ACHN (cell line): ENCODE results near the gene PRPH.
"Not testable (repeated sequence)": the region's sequence is repeated elsewhere in the genome, so short reads cannot be mapped to it uniquely, and the experiment has no call there.

ENCODE experiments used
- DNase-seq: peaks from one replicate; pipeline ENCODE4 v3.0.0-alpha.2; 2015
- in situ Hi-C: cut with HindIII; loops from 2 replicates; pipeline ENCODE4 v1.10.0; 2017; ENCODE audit warnings: low sequenced_read_pairs, low pct_ligation_motif_present, low pct_unique_long_range_greater_than_20kb

PRPH gene

GRCh38 chr12:49294804-49295081, 204 bp upstream of the PRPH start:
- in situ Hi-C loops = no loop called here
- no peak for DNase-seq

GRCh38 chr12:49296034-49296835, 1.3 kb downstream of the PRPH start:
- in situ Hi-C loops = no loop called here
- DNase-seq = peak; percentile 60

- DNase-seq = peak; percentile 83
- in situ Hi-C loops = no loop called here
Measured at GRCh38 chr12:49296836-49297694, 2.1 kb downstream of the PRPH start.

- in situ Hi-C loops = no loop called here
- DNase-seq = no peak
Measured at GRCh38 chr12:49297695-49298060, 2.7 kb downstream of the PRPH start.

- in situ Hi-C loops = no loop called here
- no peak for DNase-seq
Measured at GRCh38 chr12:49298160-49298559, 3.2 kb downstream of the PRPH start.

GRCh38 chr12:49301760-49302159, 6.8 kb downstream of the PRPH start:
- in situ Hi-C loops = no loop called here
- DNase-seq = no peak

GRCh38 chr12:49304161-49304560, 9.2 kb downstream of the PRPH start:
- in situ Hi-C loops = no loop called here
- DNase-seq = no peak

- DNase-seq = no peak
- in situ Hi-C loops = no loop called here
Measured at GRCh38 chr12:49305762-49306510, 11.0 kb downstream of the PRPH start.

GRCh38 chr12:49309386-49309785, 14.4 kb downstream of the PRPH start:
- in situ Hi-C loops = no loop called here
- DNase-seq = no peak

GRCh38 chr12:49310451-49311000, 15.6 kb downstream of the PRPH start:
- in situ Hi-C loops = not testable (repeated sequence)

GRCh38 chr12:49314811-49315210, 19.9 kb downstream of the PRPH start:
- in situ Hi-C loops = no loop called here
- DNase-seq = no peak

More at GRCh38 chr12:49310451-49311000, 15.6 kb downstream of the PRPH start:
- DNase-seq = not testable (repeated sequence)

GRCh38 chr12:49317118-49317517, 22.2 kb downstream of the PRPH start:
- DNase-seq, in situ Hi-C loops: not testable (repeated sequence)

- in situ Hi-C loops, DNase-seq: not testable (repeated sequence)
Measured at GRCh38 chr12:49320411-49321103, 25.6 kb downstream of the PRPH start.

GRCh38 chr12:49322367-49322707, 27.4 kb downstream of the PRPH start:
- no peak for DNase-seq
- in situ Hi-C loops = no loop called here

GRCh38 chr12:49322708-49323523, 28.0 kb downstream of the PRPH start, which contains the start of gene TROAP:
Gene TROAP, plus strand, starts transcription at chr12:49323255. Its CDS starts 354 bp downstream, at chr12:49323609.
- DNase-seq = peak; percentile 100
- in situ Hi-C loops = no loop called here

- in situ Hi-C loops = no loop called here
- DNase-seq = no peak
Measured at GRCh38 chr12:49323524-49324097, 28.7 kb downstream of the PRPH start.

- no peak for DNase-seq
Measured at GRCh38 chr12:49325606-49326005, 30.7 kb downstream of the PRPH start.

More at GRCh38 chr12:49325606-49326005, 30.7 kb downstream of the PRPH start:
- in situ Hi-C loops = no loop called here
